Stimulated activated CD4-positive, alpha-beta T cell treated with anti-CD3 and anti-CD28 coated beads, Interleukin-4, amount 100 ng/mL, for 4 hours (primary cell): ENCODE results near the gene ADD1.

ENCODE experiments used
- DNase-seq, 2 experiments: peaks; one replicate each; pipeline ENCODE4 v3.0.0-alpha.2; 2020

The ADD1 gene

GRCh38 chr4:2823671-2824328 is 19.8 kb upstream of the ADD1 start:
- DNase-seq, result no peak

GRCh38 chr4:2824329-2824835 is 19.3 kb upstream of the ADD1 start:
- DNase-seq, result no peak

GRCh38 chr4:2824836-2825381 is 18.7 kb upstream of the ADD1 start:
- DNase-seq, result no peak

- no peak for DNase-seq
Observed at GRCh38 chr4:2825740-2826139, 17.9 kb upstream of the ADD1 start.

- DNase-seq, result no peak
Observed at GRCh38 chr4:2827071-2827873, 16.4 kb upstream of the ADD1 start.

- DNase-seq, result no peak
Observed at GRCh38 chr4:2827874-2828751, 15.5 kb upstream of the ADD1 start.

GRCh38 chr4:2828758-2829181 is 14.9 kb upstream of the ADD1 start:
- DNase-seq, result no peak

GRCh38 chr4:2829321-2829932 is 14.2 kb upstream of the ADD1 start:
- DNase-seq, result no peak

- DNase-seq, result no peak
Observed at GRCh38 chr4:2829933-2830451, 13.7 kb upstream of the ADD1 start.

- no peak for DNase-seq
Observed at GRCh38 chr4:2830632-2831610, 12.7 kb upstream of the ADD1 start.

GRCh38 chr4:2831611-2832308 is 11.9 kb upstream of the ADD1 start:
- DNase-seq, result no peak

GRCh38 chr4:2832309-2832980 is 11.2 kb upstream of the ADD1 start:
- no peak for DNase-seq

- DNase-seq, result no peak
Observed at GRCh38 chr4:2832981-2833670, 10.5 kb upstream of the ADD1 start.

- DNase-seq, result no peak
Observed at GRCh38 chr4:2833671-2834000, 10.0 kb upstream of the ADD1 start.

- DNase-seq, result no peak
Observed at GRCh38 chr4:2834001-2834921, 9.4 kb upstream of the ADD1 start.

GRCh38 chr4:2835978-2836377 is 7.7 kb upstream of the ADD1 start:
- no peak for DNase-seq

GRCh38 chr4:2836391-2836859 is 7.2 kb upstream of the ADD1 start:
- no peak for DNase-seq
